ENCODE data around the gene GPSM1.

GPSM1 gene

GRCh38 chr9:136375096-136375495 lies 47.8 kb downstream of the GPSM1 start:
- H3K4me3 ChIP-seq (ENCODE audit: low read depth, low read length): no peak overlapping the region
- ChIA-PET CTCF (interaction anchor here (0.7 to 5.2 kb wide), 4 partner anchors 11 to 64 kb away, joined by 3 to 54 read pairs (median 4); partner anchors contain the start of gene DNLZ), POLR2A (interaction anchor here (0.7 to 1.1 kb wide), 2 partner anchors 15 to 49 kb away, joined by 3 to 4 read pairs; no protein-coding TSS in a partner anchor)
- no peak for DNase-seq (ENCODE audit: low read depth, low spot score)
- no peak for TF ChIP-seq CTCF (IDR thresholded peaks at IDR 0.05; ENCODE audit: insufficient read depth, low read length, missing control alignments)

GRCh38 chr9:136376457-136376856 lies 49.1 kb downstream of the GPSM1 start:
- no peak for DNase-seq (ENCODE audit: low read depth, low spot score)
- ChIA-PET POLR2A (no interaction called here), CTCF (interaction anchor here (1.6 to 5.2 kb wide), 3 partner anchors 12 to 13 kb away, joined by 5 to 54 read pairs (median 11); partner anchors contain the start of gene DNLZ)
- TF ChIP-seq CTCF (IDR thresholded peaks at IDR 0.05; ENCODE audit: insufficient read depth, low read length, missing control alignments): no peak
- no peak overlapping the region for H3K4me3 ChIP-seq (ENCODE audit: low read depth, low read length)

- TF ChIP-seq CTCF (IDR thresholded peaks at IDR 0.05; ENCODE audit: insufficient read depth, low read length, missing control alignments): no peak
- no peak for DNase-seq (ENCODE audit: low read depth, low spot score)
- CTCF ChIA-PET: interaction anchor here (1.5 to 2.1 kb wide), 3 partner anchors 11 to 65 kb away, joined by 5 to 12 read pairs (median 11); partner anchors contain the start of gene DNLZ
- no peak overlapping the region for H3K4me3 ChIP-seq (ENCODE audit: low read depth, low read length)
- POLR2A ChIA-PET: interaction anchor here (0.6 kb wide), 1 partner anchor 883 kb away, joined by 3 read pairs; no protein-coding TSS in a partner anchor
Measured at GRCh38 chr9:136377341-136378169, 50.2 kb downstream of the GPSM1 start.

GRCh38 chr9:136378170-136379002 lies 51.0 kb downstream of the GPSM1 start:
- POLR2A ChIA-PET: no interaction called here
- H3K4me3 ChIP-seq (ENCODE audit: low read depth, low read length): no peak overlapping the region
- CTCF ChIA-PET: interaction anchor here (1.5 to 2.1 kb wide), 2 partner anchors 14 to 66 kb away, joined by 11 to 12 read pairs; partner anchors contain the start of gene DNLZ
- DNase-seq (ENCODE audit: low read depth, low spot score): no peak
- no peak for TF ChIP-seq CTCF (IDR thresholded peaks at IDR 0.05; ENCODE audit: insufficient read depth, low read length, missing control alignments)

- ChIA-PET POLR2A (no interaction called here), CTCF (no interaction called here)
- no peak for DNase-seq (ENCODE audit: low read depth, low spot score)
- no peak for TF ChIP-seq CTCF (IDR thresholded peaks at IDR 0.05; ENCODE audit: insufficient read depth, low read length, missing control alignments)
- H3K4me3 ChIP-seq (ENCODE audit: low read depth, low read length): no peak overlapping the region
Measured at GRCh38 chr9:136379003-136379287, 51.6 kb downstream of the GPSM1 start.

- DNase-seq (ENCODE audit: low read depth, low spot score): no peak
- H3K4me3 ChIP-seq (ENCODE audit: low read depth, low read length): no peak overlapping the region
- CTCF ChIA-PET: interaction anchor here (1.0 kb wide), 1 partner anchor 16 kb away, joined by 4 read pairs; the partner anchor contains the start of gene DNLZ
- TF ChIP-seq CTCF (IDR thresholded peaks at IDR 0.05; ENCODE audit: insufficient read depth, low read length, missing control alignments): no peak
- POLR2A ChIA-PET: no interaction called here
Measured at GRCh38 chr9:136379401-136379800, 52.1 kb downstream of the GPSM1 start.
